Superior temporal gyrus (tissue), 1 donor: ENCODE data around the gene CERT1.

ENCODE experiments used
- DNase-seq: peaks from one replicate; pipeline ENCODE4 v3.0.0-alpha.2; 2016; ENCODE audit errors: extremely low spot score

Gene CERT1

DNA sequence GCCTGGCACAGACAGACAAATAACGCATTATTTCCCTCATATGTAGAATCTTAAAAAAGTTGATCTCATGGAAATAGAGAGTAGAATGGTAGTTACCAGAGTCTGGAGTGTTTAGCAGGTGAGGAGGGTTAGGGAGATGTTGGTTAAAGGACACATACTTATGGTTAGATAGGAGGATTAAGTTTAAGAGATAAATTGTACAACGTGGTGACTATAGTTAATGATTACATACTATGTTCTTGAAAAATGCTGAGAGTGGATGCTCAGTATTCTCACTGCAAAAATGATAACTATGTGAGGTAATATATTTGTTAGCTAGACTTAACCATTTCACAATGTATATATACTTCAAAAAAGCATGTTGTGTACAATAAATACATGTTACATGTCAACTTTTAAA is 38.0 kb downstream of the CERT1 start:
- DNase-seq: no peak

DNA sequence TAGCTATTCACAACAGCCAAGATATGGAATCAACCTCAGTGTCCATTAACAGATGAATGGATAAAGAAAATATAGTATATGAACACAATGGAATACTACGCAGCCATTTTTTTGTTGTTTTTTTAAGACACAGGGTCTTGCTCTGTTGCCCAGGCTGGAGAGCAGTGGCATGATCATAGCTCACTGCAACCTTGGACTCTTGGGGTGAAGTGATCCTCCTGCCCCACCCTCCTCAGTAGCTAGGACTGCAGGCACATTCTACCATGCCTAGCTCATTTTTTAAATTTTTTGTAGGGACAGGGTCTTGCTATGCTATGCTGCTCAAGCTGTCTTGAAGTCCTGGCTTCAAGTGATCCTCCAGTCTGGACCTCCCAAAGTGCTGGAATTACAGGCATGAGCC is 38.5 kb downstream of the CERT1 start:
- DNase-seq: no peak

DNA sequence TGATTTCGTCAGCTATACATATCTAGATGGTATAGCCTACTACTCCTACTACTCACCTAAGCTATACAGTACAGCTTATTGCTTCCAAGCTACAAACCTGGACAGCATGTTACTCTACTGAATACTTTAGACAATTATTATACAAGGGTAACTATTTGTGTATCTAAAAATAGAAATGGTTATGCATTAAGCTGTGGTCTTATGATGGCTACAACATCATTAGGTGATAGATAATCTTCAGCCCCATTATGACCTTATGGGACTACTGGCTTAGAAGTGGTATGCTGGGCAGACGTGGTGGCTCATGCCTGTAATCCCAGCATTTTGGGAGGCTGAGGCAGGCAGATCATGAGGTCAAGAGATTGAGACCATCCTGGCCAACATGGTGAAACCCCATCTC is 40.2 kb downstream of the CERT1 start:
- DNase-seq: no peak

DNA sequence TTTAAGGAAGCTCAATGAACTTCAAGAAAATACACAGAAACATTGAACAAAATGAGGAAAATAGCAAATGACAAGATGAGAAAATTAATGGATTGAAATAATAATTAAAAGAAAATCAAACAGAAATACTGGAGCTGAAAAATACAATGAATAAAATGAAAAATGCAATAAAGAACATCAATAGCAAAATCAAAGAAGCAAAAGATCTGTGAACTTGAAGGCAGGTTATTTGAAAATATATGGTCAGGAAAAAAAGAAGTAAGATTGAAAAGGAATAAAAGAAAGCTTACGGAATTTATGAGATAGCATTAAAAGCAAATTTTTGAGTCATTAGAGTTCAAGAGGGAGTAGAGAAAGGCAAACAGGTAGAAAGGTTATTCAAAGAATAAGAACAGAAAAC is 42.4 kb downstream of the CERT1 start:
- no peak for DNase-seq

DNA sequence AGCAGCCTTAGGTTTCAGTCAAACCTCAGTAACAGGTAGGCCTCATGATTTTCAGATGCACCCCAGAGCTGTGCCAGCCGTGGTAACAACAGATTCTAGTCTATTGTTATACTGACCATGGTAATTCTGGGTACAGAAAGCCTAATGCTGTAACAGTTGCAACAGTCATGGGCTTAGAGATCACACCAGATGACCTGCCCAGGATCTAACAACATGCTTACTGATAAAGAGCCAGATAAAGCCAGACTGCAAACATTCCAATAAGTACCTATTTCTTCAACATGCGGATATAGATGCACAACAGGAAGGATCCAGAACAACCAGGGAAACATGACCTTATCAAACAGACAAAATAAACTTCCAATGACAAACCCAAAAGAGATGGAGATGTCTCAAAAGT is 42.8 kb downstream of the CERT1 start:
- DNase-seq: no peak

DNA sequence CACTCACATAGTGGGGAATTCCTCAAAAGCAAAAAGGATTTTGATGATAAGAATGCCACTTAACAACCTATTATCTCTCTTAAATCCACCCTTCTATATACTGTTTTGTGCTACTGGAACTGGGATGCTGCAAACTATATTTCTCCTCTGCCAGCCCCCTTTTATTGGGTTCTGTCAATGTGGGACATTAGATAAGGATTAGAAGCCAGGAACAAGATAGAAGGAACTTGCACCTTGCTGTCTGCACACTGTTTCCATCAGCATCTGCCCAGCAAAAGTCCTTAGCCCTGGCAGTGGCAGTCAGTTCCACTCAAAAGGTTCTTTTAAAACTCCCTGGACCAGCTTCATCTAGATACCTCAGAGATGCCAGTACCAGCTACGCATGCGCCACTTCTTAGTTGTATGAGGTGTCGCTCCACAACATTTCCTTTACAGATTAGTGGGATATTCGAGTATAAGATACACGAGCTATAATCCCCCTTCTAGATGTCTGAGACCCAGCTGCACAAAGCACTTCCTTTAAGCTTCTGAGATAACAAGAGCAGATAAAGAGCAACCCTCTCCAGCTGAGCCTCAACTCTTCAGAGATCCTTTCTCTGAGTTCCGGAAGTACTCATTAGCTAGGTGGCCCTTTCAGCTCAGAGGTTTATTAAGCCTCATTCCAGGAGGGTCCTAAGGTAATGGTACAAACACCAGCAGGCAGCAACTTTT is 45.3 kb downstream of the CERT1 start:
- no peak for DNase-seq

DNA sequence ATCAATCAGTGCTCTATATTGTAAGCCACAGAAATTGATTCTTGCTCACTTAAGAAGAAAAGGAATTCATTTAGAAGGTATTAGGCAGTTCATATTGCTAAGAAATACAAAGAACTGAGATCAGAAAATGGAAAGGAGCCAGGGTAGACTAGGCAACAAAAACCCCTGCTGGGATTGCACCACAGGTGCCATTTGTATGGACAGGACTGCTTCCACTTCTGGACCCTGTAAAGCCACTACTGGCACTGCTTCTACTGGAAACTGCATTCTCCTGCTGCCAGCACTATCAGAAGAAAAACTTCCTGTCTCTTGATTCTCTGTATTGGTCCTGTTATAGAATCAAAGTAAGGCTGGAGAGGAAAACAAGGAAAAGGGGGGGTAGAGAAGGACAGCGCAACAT is 45.9 kb downstream of the CERT1 start:
- no peak for DNase-seq

DNA sequence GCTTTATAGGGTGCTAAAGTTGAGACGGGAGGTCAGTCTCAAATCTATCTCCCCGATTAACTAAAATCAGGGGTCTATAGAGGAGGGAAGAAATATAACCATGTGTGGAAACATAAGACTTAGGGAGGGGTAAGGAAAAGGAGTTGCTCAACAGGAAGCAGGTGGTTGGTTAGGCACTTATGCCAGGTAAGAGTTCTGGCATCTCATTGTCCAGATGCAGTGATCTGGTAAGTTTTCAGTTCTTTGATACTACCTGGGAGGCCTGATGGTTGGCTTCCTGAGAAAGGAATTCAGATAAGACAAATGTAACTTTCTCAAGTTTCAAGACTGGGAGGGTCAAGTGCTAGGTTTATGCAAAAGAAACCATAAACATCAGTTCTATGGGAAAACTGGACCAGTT is 47.7 kb downstream of the CERT1 start:
- no peak for DNase-seq

DNA sequence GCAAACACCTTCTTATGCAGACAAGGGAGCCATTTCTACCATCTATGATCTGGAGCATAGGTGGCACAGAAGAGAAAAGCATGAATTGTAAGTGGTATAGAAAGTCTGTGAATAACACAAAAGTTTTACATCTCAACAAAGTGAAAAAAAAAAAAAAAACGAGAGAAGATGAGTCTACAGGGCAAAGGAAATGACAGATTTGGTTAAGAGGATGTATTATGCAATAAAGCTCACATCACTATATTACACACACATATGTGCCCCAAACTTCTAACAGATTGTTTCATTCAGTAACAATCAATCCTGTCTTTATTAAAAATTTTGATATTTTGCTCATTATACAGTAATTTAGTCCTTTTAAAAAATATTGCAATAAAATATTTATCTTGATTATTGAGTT is 49.8 kb downstream of the CERT1 start:
- DNase-seq: no peak

DNA sequence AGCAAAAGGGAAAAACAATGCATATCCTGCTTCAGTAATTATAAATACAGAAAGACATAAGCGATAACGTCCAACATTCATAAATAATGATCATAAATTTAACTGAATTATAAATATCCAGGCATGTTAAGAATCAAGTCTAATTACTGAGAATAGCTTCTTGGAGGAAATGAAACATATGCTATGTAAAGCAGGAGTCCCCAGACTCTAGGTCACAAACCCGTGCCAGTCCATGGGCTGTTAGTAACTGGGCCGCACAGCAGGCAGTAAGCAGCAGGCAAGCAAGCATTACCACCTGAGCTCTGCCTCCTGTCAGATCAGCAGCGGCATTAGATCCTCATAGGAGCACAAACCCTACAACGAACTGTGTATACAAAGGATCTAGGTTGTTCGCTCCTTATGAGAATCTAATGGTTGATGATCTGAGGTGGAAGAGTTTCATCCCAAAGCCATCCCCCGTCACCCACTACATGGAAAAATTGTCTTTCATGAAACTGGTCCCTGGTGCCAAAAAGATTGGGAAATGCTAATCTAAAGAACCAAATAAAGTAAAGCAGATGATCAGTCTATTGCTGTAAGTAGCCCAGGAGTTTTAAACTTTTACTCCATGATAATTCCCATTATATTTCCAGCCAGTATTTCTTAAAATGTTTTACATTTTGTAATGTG is 50.4 kb downstream of the CERT1 start:
- no peak for DNase-seq

DNA sequence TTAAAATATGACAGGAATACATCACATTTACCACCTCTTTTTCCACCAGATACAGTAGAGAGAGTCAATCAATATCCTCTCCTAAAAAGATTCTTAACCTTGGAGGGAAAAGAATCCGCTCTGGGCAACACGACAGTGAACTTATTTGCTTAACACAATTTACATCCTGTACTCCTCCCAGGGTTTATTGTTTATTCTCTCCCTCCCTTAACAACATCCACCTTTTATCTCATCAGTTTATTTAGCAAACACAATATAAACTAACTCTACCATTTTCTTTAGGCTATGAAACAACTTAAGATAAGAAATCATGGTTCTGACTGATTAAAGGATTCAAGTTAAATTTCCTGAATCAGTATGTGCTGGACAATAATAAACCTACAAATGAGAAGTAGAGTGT is 50.9 kb downstream of the CERT1 start:
- no peak for DNase-seq

DNA sequence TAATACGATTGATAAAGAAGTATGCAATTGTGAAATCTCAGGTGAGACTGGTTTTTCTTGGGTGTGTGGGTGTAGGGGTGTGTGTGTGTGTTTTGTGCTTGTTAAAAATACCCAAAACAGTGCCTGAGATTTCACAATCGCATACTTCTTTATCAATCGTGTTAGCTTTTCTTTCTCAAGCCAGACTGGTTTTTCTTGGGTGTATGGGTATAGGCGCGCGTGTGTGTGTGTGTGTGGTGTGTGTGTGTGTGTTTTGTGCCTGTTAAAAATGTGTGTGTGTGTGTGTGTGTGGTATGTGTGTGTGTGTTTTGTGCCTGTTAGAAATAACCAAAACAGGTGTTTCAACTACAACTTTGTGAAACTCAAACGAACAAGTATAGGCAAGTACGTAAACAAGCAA is 53.7 kb downstream of the CERT1 start:
- DNase-seq: no peak

DNA sequence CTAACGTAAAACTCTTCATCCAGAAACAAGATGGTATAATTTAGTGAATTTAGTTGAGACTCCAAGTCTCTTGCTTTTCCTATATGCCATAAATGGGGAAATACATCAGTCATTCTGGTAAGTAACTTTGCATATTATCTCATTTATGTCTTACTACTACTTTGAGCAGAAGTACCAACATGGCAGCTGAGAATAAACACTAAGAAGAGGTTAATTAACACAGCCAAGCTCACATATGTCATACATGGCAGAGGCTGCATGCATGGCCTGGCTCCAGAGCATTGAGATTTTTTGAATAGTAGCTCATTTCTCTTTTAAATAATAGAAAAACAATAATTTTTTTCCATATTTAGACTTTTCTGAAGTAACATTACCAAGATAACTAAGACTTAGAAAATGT is 54.3 kb downstream of the CERT1 start:
- no peak for DNase-seq

DNA sequence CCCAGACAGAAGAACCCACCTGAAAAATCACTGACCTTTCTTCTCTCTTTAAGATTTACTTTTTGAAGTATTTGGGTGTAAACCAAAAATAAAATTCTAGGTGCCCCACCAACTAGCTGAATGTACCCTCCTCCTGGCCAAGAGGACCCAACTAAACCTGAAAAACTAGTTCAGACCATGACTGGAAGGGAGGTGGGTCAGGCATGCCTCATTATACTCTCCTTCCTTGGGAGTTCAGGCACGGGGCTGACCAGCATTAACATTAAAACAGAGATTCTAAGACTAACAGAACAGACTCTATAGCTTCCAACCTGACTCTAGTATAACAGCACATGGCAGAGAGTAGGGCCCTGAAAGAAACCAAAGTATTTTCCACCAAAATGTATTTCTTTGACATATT is 61.4 kb downstream of the CERT1 start:
- no peak for DNase-seq

DNA sequence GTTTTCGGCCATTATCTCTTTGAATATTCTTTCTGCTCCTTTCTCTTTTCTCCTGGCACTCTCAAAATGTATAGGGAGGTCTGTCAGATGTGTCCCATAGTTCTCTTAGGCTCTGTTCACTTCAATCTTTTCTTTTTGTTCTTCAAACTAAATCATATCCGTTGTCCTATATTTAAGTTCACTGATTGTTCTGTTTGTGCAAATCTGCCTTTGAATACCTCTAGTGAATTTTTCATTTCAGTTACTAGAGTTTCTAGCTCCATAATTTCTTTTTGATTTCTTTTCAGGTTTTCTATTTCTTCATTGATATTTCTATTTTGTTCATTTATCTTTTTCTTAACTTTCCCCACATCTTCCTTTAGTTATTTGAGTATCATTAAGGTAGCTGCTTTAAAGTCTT is 65.4 kb downstream of the CERT1 start:
- no peak for DNase-seq

DNA sequence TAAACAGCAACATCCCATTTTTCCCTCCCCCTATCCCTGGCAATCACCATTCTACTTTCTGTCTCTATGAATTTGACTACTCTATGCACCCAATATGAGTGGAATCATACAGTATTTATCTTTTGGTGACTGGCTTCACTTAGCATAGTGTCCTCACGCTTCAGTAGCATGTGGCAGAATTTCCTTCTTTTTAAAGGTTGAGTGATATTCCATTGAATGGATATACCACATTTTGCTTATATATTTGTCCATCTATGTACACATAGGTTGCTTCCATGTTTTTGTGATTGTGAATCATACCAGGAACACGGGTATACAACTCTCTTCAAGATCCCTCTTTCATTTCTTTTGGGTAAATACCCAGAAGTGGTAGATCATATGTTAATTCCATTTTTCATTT is 69.9 kb downstream of the CERT1 start:
- DNase-seq: no peak

DNA sequence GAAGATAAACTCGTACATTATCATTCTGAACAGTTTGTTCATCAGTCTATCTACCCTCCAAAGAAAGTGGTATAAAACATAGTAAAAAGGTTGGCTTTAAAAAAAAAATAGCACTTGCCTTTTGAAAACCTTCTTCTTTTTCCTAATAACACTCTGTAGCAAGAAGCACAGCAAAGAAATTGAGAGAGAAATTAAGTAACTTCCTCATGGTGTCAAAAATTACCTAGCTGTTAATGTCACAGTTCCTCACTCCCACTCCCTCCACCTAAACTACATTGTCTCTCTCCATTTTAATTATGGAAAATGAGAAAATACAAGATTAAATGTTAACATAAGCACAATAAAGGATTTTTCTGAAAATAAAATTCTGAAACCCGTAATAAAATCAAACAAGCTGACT is 72.2 kb downstream of the CERT1 start:
- no peak for DNase-seq

DNA sequence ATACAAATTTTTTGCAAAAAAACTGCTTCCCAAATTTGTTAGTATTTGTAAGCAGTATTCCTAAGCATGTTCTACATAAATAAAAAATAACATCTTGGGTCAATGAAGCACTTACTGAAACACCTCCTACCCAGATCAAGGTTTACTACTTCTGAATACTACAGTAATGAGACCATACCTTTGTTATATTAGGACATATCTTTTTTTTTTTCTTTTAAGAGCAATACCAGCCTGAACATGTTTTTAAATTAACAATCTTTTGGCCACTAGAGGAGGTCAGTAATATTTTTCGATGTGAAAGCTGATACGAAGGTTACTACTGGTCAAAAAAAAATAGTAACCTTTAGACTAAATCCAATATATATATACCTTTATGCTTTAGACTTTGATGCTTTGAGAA is 72.7 kb downstream of the CERT1 start:
- no peak for DNase-seq

DNA sequence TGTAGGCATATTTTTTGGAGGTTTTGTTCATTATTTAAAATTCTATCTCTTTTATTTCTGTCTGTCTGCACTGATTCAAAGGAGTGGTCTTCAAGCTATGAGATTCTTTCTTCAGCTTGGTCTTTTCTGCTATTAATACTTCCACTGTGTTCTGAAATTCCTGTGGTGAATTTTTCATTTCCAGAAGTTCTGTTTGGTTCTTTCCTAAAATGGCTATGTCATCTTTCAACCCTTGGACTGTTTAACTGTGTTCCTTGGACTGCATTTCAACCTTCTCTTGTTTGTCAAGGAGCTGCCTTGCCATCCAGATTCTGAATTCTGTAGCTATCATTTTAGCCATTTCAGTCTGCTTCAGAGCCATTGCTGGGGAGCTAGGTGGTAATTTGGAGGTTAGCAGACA is 76.3 kb downstream of the CERT1 start:
- no peak for DNase-seq

DNA sequence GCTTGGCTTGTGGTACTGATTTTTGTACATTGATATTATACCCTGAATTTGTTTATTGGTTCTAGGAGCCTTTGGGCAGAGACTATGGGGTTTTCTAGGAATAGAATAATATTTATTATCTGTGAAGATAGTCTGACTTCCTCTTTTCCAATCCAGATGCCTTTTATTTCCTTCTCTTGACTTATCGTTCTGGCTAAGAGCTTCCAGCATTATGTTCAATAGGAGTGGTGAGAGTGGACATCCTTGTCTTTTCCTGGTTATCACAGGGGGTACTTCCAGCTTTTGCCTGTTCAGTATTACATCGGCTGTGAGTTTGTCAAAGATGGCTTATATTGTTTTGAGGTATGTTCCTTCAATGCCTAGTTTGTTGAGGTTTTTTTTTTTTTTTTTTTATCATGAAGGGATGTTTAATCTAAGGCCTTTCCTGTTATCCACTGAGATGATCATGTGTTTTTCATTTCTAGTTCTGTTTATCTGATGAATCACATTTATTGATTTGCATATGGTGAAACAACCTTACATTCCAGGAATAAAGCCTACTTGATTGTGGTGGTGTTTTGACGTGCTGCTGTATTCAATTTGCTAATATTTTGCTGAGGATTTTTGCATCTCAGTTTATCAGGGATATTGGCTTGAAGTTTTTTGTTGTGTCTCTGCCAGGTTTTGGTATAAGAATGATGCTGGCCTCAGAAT is 77.5 kb downstream of the CERT1 start:
- no peak for DNase-seq

DNA sequence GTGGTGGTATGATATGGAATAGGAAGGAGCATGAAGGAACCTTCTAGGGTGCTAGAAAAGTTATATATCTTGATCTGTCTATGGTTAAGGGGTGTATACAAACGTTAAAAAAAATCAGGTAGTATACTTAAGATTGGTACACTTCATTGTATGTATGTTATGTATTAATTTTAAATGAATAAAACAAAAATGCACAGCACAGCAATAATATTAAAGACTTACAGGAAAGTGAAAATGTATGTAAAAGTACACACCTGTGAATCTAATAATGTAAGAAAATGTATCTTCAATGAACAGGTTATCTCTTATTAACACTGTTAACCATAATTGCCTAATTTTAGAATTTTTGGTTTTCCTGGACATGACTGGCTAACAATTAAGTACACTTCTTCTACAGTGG is 97.2 kb downstream of the CERT1 start:
- no peak for DNase-seq

DNA sequence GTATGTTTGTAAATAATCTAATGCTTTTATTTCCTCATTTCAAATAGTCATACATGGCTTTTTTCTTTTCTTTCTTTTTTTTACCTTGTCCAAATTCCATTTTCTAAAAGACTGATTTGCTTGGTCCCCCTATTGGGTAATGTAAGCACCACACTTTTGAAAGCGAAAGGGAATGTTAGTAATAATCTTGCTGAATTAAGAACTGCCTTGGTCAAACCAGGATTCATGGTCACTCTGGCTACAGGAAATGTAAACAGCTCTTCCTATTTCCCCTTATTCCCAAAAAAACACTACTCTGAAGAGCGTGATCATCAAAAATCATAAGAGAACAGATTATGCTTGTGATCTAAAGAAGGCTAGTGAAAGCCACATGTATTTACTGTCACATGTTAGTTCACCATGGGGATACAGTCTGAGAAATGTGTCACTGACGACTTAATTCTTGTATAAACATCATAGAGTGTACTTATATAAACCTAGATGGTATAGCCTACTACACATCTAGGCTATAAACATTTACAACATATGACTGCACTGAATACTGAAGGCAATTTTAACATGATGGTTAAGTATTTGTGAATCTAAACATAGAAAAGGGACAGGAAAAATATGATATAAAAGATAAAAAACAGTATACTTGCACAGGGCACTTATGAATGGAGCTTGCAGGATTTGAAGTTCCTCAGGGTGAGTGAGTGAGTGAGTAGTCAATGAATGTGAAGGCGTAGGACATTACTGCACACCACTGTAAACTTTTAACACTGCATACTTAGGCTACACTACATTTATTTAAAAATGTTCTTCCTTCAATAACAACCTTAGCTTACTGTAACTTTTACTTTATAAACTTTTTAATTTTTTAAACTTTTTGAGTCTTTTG is 99.1 kb downstream of the CERT1 start:
- DNase-seq: no peak
